Thyroid gland (tissue), 4 donors: Measurements from ENCODE around the gene ALKBH4. TPM values are rescaled to one million over a fixed set of nuclear protein-coding genes. Genes with fewer than 3 reads are reported as not detected.

Experiments used
- DNase-seq, 2 donors: peaks; one replicate each; pipeline ENCODE4 v3.0.0-alpha.2; 2019
- H3K27ac ChIP-seq, 3 donors: fragments of 200-600 bp; sonication (generic); 1 replicate in 2 of 3; 2 replicates in 1 of 3; pipeline ENCODE4 v1.5.1; 2016 to 2019; ENCODE audit warnings: mild to moderate bottlenecking in 1 of 3, moderate library complexity in 1 of 3
- H3K27me3 ChIP-seq: fragments of 200-600 bp; sonication (generic); one replicate; pipeline ENCODE4 v1.5.1; 2019
- H3K36me3 ChIP-seq, 2 donors: fragments of 200-600 bp; sonication (generic); one replicate each; pipeline ENCODE4 v1.5.1; 2016 to 2019
- H3K4me1 ChIP-seq, 2 donors: fragments of 200-600 bp; sonication (generic); one replicate each; pipeline ENCODE4 v1.5.1; 2017 to 2019
- H3K4me3 ChIP-seq, 3 donors: fragments of 200-600 bp; sonication (generic); replicated peaks in 1 of 3; 1 replicate in 2 of 3; 2 replicates in 1 of 3; pipeline ENCODE4 v1.5.1; 2016; ENCODE audit warnings: mild to moderate bottlenecking in 1 of 3
- H3K9me3 ChIP-seq: fragments of 200-600 bp; sonication (generic); one replicate; pipeline ENCODE4 v1.5.1; 2017
- CTCF ChIP-seq, 6 experiments: fragments of 200-600 bp in 3 of 6; fragments of 450-650 bp in 3 of 6; sonication (generic) in 3 of 6; IDR thresholded peaks; one replicate each; pipeline ENCODE4 v1.5.1; 2016 to 2019; ENCODE audit warnings: antibody characterized with exemption in 6 of 6, mild to moderate bottlenecking in 2 of 6, inconsistent platforms in 1 of 6, moderate library complexity in 1 of 6
- POLR2A ChIP-seq, 2 donors: fragments of 450-650 bp; IDR thresholded peaks; one replicate each; pipeline ENCODE4 v1.6.1; 2017; ENCODE audit warnings: antibody characterized with exemption in 2 of 2, mild to moderate bottlenecking in 2 of 2, moderate library complexity in 1 of 2
- WGBS, 2 donors: methylation state at CpG; one replicate each; pipeline ENCODE4 v1.1.5; 2017; 5-methylcytosine and 5-hydroxymethylcytosine counted together
- intact Hi-C: fragments of 100-400 bp; cut with DNase I; formaldehyde crosslinking; loops from one replicate; pipeline ENCODE4 v1.15.1; 2023
- total RNA-seq, 4 donors: library from RNA; depleted of rRNA; stranded (reverse); fragments of >200 nt; gene quantifications; one replicate each; pipeline ENCODE4 v1.2.3, GENCODE V29; 2016

The ALKBH4 gene
- total RNA-seq, 4 donors from 2014 or later = 16.9 to 42.2 (median 28.6) TPM

DNA sequence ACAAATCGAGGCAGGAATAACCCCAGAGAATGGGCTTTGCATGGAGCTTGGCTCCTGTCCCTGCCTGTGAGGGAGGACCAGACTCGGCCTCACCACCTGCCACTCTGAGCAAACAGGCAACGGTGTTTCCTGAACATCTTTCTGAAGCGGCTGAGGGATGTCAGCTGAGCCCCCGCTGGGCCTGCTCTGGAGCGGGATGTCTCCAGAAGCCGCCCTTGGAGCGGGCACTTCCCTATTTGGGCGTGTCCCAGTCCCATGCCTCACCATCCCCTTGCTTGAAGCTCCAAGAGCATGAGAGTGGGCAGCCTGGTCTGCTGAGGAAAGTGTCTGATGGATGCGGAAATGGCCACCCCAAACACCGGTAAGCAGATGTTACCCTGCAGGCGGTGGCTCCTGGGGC is 10.2 kb downstream of the ALKBH4 start:
- no peak overlapping the region for H3K27ac ChIP-seq
- TF ChIP-seq CTCF (IDR thresholded peaks at IDR 0.05) = no peak
- no peak for TF ChIP-seq POLR2A (IDR thresholded peaks at IDR 0.05)
- DNase-seq = no peak
- no peaks in the 10 kb centered on the region for H3K27me3 ChIP-seq
- H3K4me3 ChIP-seq = no peak overlapping the region
- peaks cover 16 to 19% of the 10 kb centered on the region in 2 donors for H3K36me3 ChIP-seq
- no peaks in the 10 kb centered on the region for H3K9me3 ChIP-seq
- no peaks in the 10 kb centered on the region for H3K4me1 ChIP-seq
- intact Hi-C loops = no loop called here
- 79 to 89% methylated on average over 4 to 9 of the region's 12 CpGs for WGBS, 2 donors

- intact Hi-C loops = no loop called here
- Histone ChIP-seq H3K36me3 (peaks cover 15 to 16% of the 10 kb centered on the region in 2 donors), H3K9me3 (no peaks in the 10 kb centered on the region), H3K27ac (peak overlapping the region in 2 of 3 donors; percentile 44 to 50), H3K27me3 (no peaks in the 10 kb centered on the region), H3K4me1 (no peaks in the 10 kb centered on the region), H3K4me3 (no peak overlapping the region)
- DNase-seq = peak; percentile 79 to 88
- TF ChIP-seq CTCF (IDR thresholded peaks at IDR 0.05) (no peak), POLR2A (IDR thresholded peaks at IDR 0.05) (no peak)
- WGBS, 2 donors = 67 to 81% methylated on average over 3 to 4 of the region's 7 CpGs
Measured at GRCh38 chr7:102453319-102453718, 11.3 kb downstream of the ALKBH4 start.

DNA sequence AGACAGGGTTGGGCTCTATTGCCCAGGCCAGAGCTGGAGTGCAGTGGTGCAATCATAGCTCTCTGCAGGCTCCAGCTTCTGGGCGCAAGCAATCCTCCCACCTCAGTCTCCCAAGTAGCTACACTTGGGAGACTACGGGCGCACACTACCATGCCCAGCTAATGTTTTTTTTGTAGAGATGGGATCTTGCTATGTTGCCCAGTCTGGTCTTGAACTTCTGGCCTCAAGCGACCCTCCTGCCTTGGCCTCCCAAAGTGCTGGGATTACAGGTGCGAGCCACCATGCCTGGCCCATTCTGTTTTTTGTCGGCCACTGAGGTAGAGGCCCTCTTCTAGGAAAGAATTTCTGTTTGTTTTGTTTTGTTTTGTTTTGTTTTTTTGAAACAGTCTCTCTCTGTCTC is 12.2 kb downstream of the ALKBH4 start:
- Histone ChIP-seq H3K36me3 (peaks cover 10 to 11% of the 10 kb centered on the region in 2 donors), H3K4me3 (no peak overlapping the region), H3K9me3 (no peaks in the 10 kb centered on the region), H3K4me1 (no peaks in the 10 kb centered on the region), H3K27me3 (no peaks in the 10 kb centered on the region), H3K27ac (no peak overlapping the region)
- DNase-seq = no peak
- WGBS, 2 donors = 94 to 96% methylated on average over 6 of the region's 6 CpGs
- intact Hi-C loops = no loop called here
- TF ChIP-seq CTCF (IDR thresholded peaks at IDR 0.05) = no peak
- no peak for TF ChIP-seq POLR2A (IDR thresholded peaks at IDR 0.05)

DNA sequence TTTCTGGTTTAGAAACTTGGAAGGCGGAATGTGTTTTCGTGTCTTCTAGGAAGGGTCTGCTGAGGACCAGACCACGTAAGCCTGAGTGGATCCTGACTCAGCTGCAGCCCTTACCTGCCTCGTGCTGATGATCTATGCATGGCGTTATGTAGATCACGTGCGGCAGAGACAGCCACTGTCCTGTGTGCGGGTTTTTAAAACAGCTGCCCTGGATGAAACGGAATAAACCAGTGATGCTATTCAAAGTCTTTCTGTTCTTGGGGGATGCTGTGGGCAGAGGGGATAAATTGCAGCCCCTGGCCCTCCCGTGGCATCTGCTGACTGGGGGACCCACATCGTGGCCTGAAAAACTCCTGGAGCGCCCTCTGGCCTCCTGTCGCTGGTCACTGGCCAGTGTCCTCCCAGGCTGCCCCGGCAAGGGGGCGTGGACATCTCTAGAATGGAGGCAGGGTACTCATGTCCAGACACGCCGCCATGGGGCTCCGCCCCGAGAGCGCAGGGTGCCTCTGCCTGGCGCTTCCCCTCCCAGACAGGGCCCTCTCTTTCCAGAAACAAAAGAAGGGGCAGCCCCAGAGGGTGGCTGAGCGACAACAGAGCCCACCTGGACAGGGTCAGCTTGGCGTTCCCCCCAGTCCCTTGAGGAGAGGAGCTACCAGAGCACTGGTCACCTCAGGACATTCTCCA is 13.2 kb downstream of the ALKBH4 start:
- H3K9me3 ChIP-seq = no peaks in the 10 kb centered on the region
- H3K36me3 ChIP-seq = peaks cover 11 to 13% of the 10 kb centered on the region in 2 donors
- H3K4me3 ChIP-seq = no peak overlapping the region
- TF ChIP-seq POLR2A (IDR thresholded peaks at IDR 0.05) (no peak), CTCF (IDR thresholded peaks at IDR 0.05) (no peak)
- H3K27me3 ChIP-seq = no peaks in the 10 kb centered on the region
- H3K27ac ChIP-seq = no peak overlapping the region
- intact Hi-C loops = no loop called here
- WGBS, 2 donors = 61 to 66% methylated on average over 10 to 16 of the region's 23 CpGs
- peak; percentile 35 to 36 for DNase-seq
- H3K4me1 ChIP-seq = no peaks in the 10 kb centered on the region

GRCh38 chr7:102450242-102450641 is 14.4 kb downstream of the ALKBH4 start:
- Histone ChIP-seq H3K27me3 (no peaks in the 10 kb centered on the region), H3K4me1 (no peaks in the 10 kb centered on the region), H3K4me3 (no peak overlapping the region), H3K27ac (no peak overlapping the region), H3K9me3 (no peaks in the 10 kb centered on the region), H3K36me3 (peaks cover 14 to 17% of the 10 kb centered on the region in 2 donors)
- WGBS, 2 donors = 79 to 81% methylated on average over 5 to 6 of the region's 6 CpGs
- no peak for DNase-seq
- TF ChIP-seq CTCF (IDR thresholded peaks at IDR 0.05) = no peak
- intact Hi-C loops = no loop called here
